Neural crest cell (in vitro differentiated cells): Measurements from ENCODE around the gene MAPT. TPM values are rescaled to one million over a fixed set of nuclear protein-coding genes. Genes with fewer than 3 reads are reported as not detected.
"Not testable (repeated sequence)": the region's sequence is repeated elsewhere in the genome, so short reads cannot be mapped to it uniquely, and the experiment has no call there.

Source experiments
- DNase-seq: peaks from one replicate; pipeline ENCODE4 v3.0.0; 2021; ENCODE audit warnings: low read depth, mixed read lengths, low spot score
- H3K27ac Mint-ChIP-seq: one replicate; pipeline ENCODE4 v1.8.0; 2021; ENCODE audit warnings: mild to moderate bottlenecking, mixed read lengths; ENCODE audit not compliant: unreplicated experiment
- H3K27me3 Mint-ChIP-seq: 2 replicates; pipeline ENCODE4 v1.8.0; 2021; ENCODE audit warnings: low read depth, mild to moderate bottlenecking, mixed read lengths
- H3K36me3 Mint-ChIP-seq: 2 replicates; pipeline ENCODE4 v1.8.0; 2021; ENCODE audit warnings: low read depth, mild to moderate bottlenecking, mixed read lengths
- H3K4me1 Mint-ChIP-seq: 2 replicates; pipeline ENCODE4 v1.8.0; 2021; ENCODE audit warnings: mixed read lengths
- H3K4me3 Mint-ChIP-seq: one replicate; pipeline ENCODE4 v1.8.0; 2021; ENCODE audit warnings: mild to moderate bottlenecking, mixed read lengths
- H3K9me3 Mint-ChIP-seq: 2 replicates; pipeline ENCODE4 v1.8.0; 2021; ENCODE audit warnings: mixed read lengths
- total RNA-seq: library from RNA; stranded (reverse); gene quantifications from 2 replicates; pipeline ENCODE4 v1.2.1, GENCODE V29; 2021
- TF ChIP-seq, protein P1 (sequence below): fragments of 200-600 bp; sonication (generic); conservative IDR thresholded peaks from 2 replicates; pipeline ENCODE4 v1.5.0; 2021; ENCODE audit warnings: antibody characterized with exemption, mild to moderate bottlenecking

The MAPT gene
- total RNA-seq, 1 donor from 2014 or later: 9.5 TPM

DNA sequence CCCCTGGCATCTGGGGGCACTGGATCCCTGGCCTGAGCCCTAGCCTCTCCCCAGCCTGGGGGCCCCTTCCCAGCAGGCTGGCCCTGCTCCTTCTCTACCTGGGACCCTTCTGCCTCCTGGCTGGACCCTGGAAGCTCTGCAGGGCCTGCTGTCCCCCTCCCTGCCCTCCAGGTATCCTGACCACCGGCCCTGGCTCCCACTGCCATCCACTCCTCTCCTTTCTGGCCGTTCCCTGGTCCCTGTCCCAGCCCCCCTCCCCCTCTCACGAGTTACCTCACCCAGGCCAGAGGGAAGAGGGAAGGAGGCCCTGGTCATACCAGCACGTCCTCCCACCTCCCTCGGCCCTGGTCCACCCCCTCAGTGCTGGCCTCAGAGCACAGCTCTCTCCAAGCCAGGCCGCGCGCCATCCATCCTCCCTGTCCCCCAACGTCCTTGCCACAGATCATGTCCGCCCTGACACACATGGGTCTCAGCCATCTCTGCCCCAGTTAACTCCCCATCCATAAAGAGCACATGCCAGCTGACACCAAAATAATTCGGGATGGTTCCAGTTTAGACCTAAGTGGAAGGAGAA lies 118.2 kb downstream of the MAPT start:
- no peak for DNase-seq
- TF ChIP-seq, protein P1, sequence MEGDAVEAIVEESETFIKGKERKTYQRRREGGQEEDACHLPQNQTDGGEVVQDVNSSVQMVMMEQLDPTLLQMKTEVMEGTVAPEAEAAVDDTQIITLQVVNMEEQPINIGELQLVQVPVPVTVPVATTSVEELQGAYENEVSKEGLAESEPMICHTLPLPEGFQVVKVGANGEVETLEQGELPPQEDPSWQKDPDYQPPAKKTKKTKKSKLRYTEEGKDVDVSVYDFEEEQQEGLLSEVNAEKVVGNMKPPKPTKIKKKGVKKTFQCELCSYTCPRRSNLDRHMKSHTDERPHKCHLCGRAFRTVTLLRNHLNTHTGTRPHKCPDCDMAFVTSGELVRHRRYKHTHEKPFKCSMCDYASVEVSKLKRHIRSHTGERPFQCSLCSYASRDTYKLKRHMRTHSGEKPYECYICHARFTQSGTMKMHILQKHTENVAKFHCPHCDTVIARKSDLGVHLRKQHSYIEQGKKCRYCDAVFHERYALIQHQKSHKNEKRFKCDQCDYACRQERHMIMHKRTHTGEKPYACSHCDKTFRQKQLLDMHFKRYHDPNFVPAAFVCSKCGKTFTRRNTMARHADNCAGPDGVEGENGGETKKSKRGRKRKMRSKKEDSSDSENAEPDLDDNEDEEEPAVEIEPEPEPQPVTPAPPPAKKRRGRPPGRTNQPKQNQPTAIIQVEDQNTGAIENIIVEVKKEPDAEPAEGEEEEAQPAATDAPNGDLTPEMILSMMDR: no peak
- H3K4me1 Mint-ChIP-seq: peaks cover 20% of the 10 kb centered on the region
- no peaks in the 10 kb centered on the region for H3K36me3 Mint-ChIP-seq
- H3K4me3 Mint-ChIP-seq: no peak overlapping the region
- H3K27me3 Mint-ChIP-seq: no peaks in the 10 kb centered on the region
- no peak overlapping the region for H3K27ac Mint-ChIP-seq
- H3K9me3 Mint-ChIP-seq: no peaks in the 10 kb centered on the region

GRCh38 chr17:46013127-46013501 lies 118.8 kb downstream of the MAPT start:
- DNase-seq: no peak
- Mint-ChIP-seq H3K27me3 (no peaks in the 10 kb centered on the region), H3K4me1 (peaks cover 20% of the 10 kb centered on the region)

DNA sequence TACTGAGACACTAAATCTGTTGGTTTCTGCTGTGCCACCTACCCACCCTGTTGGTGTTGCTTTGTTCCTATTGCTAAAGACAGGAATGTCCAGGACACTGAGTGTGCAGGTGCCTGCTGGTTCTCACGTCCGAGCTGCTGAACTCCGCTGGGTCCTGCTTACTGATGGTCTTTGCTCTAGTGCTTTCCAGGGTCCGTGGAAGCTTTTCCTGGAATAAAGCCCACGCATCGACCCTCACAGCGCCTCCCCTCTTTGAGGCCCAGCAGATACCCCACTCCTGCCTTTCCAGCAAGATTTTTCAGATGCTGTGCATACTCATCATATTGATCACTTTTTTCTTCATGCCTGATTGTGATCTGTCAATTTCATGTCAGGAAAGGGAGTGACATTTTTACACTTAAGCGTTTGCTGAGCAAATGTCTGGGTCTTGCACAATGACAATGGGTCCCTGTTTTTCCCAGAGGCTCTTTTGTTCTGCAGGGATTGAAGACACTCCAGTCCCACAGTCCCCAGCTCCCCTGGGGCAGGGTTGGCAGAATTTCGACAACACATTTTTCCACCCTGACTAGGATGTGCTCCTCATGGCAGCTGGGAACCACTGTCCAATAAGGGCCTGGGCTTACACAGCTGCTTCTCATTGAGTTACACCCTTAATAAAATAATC lies 119.3 kb downstream of the MAPT start:
- no peak overlapping the region for H3K4me3 Mint-ChIP-seq
- no peaks in the 10 kb centered on the region for H3K9me3 Mint-ChIP-seq
- TF ChIP-seq, protein P1: no peak
- H3K27ac Mint-ChIP-seq: no peak overlapping the region
- H3K36me3 Mint-ChIP-seq: no peaks in the 10 kb centered on the region
- DNase-seq: no peak
- H3K27me3 Mint-ChIP-seq: no peaks in the 10 kb centered on the region
- peaks cover 20% of the 10 kb centered on the region for H3K4me1 Mint-ChIP-seq

More at GRCh38 chr17:46013127-46013501, 118.8 kb downstream of the MAPT start:
- TF ChIP-seq, protein P1: no peak
- Mint-ChIP-seq H3K36me3 (no peaks in the 10 kb centered on the region), H3K9me3 (no peaks in the 10 kb centered on the region), H3K4me3 (no peak overlapping the region), H3K27ac (no peak overlapping the region)

GRCh38 chr17:46019408-46019925 lies 125.1 kb downstream of the MAPT start:
- not testable (repeated sequence) for H3K4me1 Mint-ChIP-seq, H3K27me3 Mint-ChIP-seq, H3K36me3 Mint-ChIP-seq, H3K4me3 Mint-ChIP-seq, DNase-seq, H3K9me3 Mint-ChIP-seq, H3K27ac Mint-ChIP-seq

- TF ChIP-seq, protein P1: no peak
- peaks cover 11% of the 10 kb centered on the region for H3K4me1 Mint-ChIP-seq
- H3K9me3 Mint-ChIP-seq: no peaks in the 10 kb centered on the region
- H3K27me3 Mint-ChIP-seq: no peaks in the 10 kb centered on the region
- no peak for DNase-seq
- peak overlapping the region; percentile 54 for H3K4me3 Mint-ChIP-seq
- H3K27ac Mint-ChIP-seq: no peak overlapping the region
- peaks cover 9% of the 10 kb centered on the region for H3K36me3 Mint-ChIP-seq
These were observed 125.8 kb downstream of the MAPT start for GRCh38 chr17:46020023-46020761.
